Activated naive CD4-positive, alpha-beta T cell treated with anti-CD3 and anti-CD28 coated beads, Interleukin-2, amount 50 U/mL, for 72 hours (primary cell): ENCODE measurements around the gene DLG2. TPM values are rescaled to one million over a fixed set of nuclear protein-coding genes. Genes with fewer than 3 reads are reported as not detected.
A peak's percentile ranks its signal among the peaks of the same experiment; 100 is the strongest.

Experiments used
- ATAC-seq, 2 donors: fragments of 150-1000 bp; cut with Tn5 transposase; 2 replicates each; pipeline ENCODE4 v1.10.0; 2021; ENCODE audit warnings: mild to moderate bottlenecking in 2 of 2, moderate library complexity in 2 of 2
- DNase-seq, 2 donors: peaks; one replicate each; pipeline ENCODE4 v3.0.0; 2021 to 2022; ENCODE audit warnings: low spot score in 2 of 2
- H3K27ac Mint-ChIP-seq, 2 donors: one replicate each; pipeline ENCODE4 v1.8.0; 2022; ENCODE audit warnings: mild to moderate bottlenecking in 2 of 2, mixed read lengths in 2 of 2
- H3K36me3 Mint-ChIP-seq, 2 donors: one replicate each; pipeline ENCODE4 v1.8.0; 2022; ENCODE audit warnings: mixed read lengths in 2 of 2
- H3K9me3 Mint-ChIP-seq, 2 donors: one replicate each; pipeline ENCODE4 v1.8.0; 2022; ENCODE audit warnings: mixed read lengths in 2 of 2
- total RNA-seq, 2 donors: library from RNA; stranded (reverse); gene quantifications; one replicate each; pipeline ENCODE4 v1.2.3, GENCODE V29; 2022

Gene DLG2
- total RNA-seq, 2 donors from 2014 or later: 4.2 to 5.4 TPM

GRCh38 chr11:85182441-85183387, 444.4 kb downstream of the DLG2 start:
- ATAC-seq (peak in 1 of 2 donors; percentile 44), DNase-seq (no peak)
- Mint-ChIP-seq H3K36me3 (no peaks in the 10 kb centered on the region), H3K27ac (no peak overlapping the region), H3K9me3 (peaks cover 2 to 3% of the 10 kb centered on the region in 2 donors)

- H3K27ac Mint-ChIP-seq: no peak overlapping the region
- DNase-seq (no peak), ATAC-seq (no peak)
- peaks cover 8 to 10% of the 10 kb centered on the region in 2 donors for H3K9me3 Mint-ChIP-seq
- H3K36me3 Mint-ChIP-seq: peaks cover 0 to 7% of the 10 kb centered on the region in 2 donors
Observed at GRCh38 chr11:85180528-85180927, 446.6 kb downstream of the DLG2 start.

DNA sequence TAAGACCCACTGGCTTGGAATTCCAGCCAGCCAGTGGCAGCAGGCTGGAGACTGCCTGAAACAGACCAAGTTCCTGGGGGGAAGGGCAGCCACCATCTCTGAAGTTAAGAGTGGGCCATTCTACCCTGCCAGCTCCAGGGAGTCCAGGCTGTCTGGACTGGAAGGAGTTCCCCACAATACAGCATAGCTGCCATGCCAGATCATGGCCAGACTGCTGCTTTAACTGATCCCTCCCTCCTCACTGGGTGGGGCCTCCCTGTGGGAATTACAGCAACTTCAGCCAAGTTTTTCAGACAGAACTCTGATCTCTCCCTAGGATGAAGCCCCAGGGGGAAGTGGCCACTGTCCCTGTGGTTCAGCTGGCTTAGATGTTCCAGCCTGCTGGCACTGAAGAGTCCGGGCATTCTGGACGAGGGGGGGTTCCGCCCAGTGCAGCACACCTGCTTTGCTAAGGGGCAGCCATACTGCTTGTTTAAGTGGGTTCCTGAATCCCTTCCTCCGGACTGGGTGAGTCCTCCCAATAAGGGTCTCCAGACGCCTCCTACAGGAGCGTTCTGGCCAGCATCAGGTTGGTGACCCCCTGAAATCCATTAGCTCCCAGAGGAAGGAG, 455.4 kb downstream of the DLG2 start:
- ATAC-seq (no peak), DNase-seq (no peak)
- Mint-ChIP-seq H3K9me3 (peaks cover 39 to 44% of the 10 kb centered on the region in 2 donors), H3K27ac (no peak overlapping the region), H3K36me3 (peaks cover 0 to 28% of the 10 kb centered on the region in 2 donors)

GRCh38 chr11:85170184-85170583, 457.0 kb downstream of the DLG2 start:
- Mint-ChIP-seq H3K36me3 (peaks cover 0 to 19% of the 10 kb centered on the region in 2 donors), H3K27ac (no peak overlapping the region), H3K9me3 (peaks cover 27 to 41% of the 10 kb centered on the region in 2 donors)
- ATAC-seq (no peak), DNase-seq (no peak)

- H3K9me3 Mint-ChIP-seq: peaks cover 15 to 27% of the 10 kb centered on the region in 2 donors
- no peak for ATAC-seq
- peaks cover 0 to 14% of the 10 kb centered on the region in 2 donors for H3K36me3 Mint-ChIP-seq
- DNase-seq: no peak
- no peak overlapping the region for H3K27ac Mint-ChIP-seq
Observed at GRCh38 chr11:85167471-85167870, 459.7 kb downstream of the DLG2 start.

GRCh38 chr11:85167038-85167437, 460.1 kb downstream of the DLG2 start:
- H3K36me3 Mint-ChIP-seq: peaks cover 0 to 10% of the 10 kb centered on the region in 2 donors
- DNase-seq: no peak
- H3K9me3 Mint-ChIP-seq: peaks cover 13 to 22% of the 10 kb centered on the region in 2 donors
- no peak overlapping the region for H3K27ac Mint-ChIP-seq
- no peak for ATAC-seq

GRCh38 chr11:85165819-85166218, 461.3 kb downstream of the DLG2 start:
- Mint-ChIP-seq H3K36me3 (peaks cover 0 to 7% of the 10 kb centered on the region in 2 donors), H3K27ac (no peak overlapping the region), H3K9me3 (peaks cover 13 to 22% of the 10 kb centered on the region in 2 donors)
- DNase-seq (no peak), ATAC-seq (no peak)

DNA sequence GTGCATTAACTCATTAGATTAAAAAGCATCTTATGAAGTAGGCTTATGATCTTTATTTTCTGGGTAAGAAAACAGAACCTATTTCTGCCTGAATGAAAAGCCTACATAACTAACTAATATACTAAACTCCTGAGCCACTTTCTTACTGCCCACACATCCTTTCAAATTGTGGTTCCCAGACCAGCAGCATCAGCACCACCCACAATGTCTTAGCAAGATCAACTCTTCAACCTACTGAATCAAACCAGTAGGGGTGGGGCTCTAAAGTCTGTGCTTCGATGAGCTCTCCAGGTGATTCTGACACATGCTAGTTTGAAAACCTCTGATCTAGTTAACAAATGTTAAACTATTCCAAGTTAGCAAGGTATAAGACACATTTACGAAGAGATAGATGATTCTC, 462.4 kb downstream of the DLG2 start:
- Mint-ChIP-seq H3K36me3 (peaks cover 0 to 8% of the 10 kb centered on the region in 2 donors), H3K27ac (no peak overlapping the region), H3K9me3 (peaks cover 5 to 16% of the 10 kb centered on the region in 2 donors)
- ATAC-seq (no peak), DNase-seq (no peak)

DNA sequence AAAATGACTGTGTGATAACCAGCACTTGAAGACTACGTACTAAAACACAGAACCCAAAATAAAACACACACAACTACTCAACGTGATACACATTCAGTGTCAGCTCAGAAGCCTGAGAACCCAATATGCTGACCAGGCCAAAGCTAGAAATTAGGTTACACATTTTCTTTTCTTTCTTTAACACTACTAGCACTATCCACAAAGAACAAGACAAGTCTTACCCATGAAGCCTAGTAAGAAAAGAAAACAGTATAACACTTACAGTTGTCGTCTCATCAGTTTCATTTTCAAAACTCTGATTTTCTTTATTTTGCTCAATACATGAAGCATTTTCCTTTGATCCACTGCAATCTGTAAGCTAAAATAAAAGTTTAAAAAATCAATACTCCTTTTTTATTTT, 472.9 kb downstream of the DLG2 start:
- DNase-seq: no peak
- no peak for ATAC-seq
- Mint-ChIP-seq H3K27ac (no peak overlapping the region), H3K9me3 (peaks cover 12 to 22% of the 10 kb centered on the region in 2 donors), H3K36me3 (peaks cover 0 to 5% of the 10 kb centered on the region in 2 donors)

GRCh38 chr11:85137597-85137996, 489.5 kb downstream of the DLG2 start:
- peaks cover 10 to 16% of the 10 kb centered on the region in 2 donors for H3K9me3 Mint-ChIP-seq
- ATAC-seq (no peak), DNase-seq (no peak)
- H3K36me3 Mint-ChIP-seq: peaks cover 0 to 5% of the 10 kb centered on the region in 2 donors
- no peak overlapping the region for H3K27ac Mint-ChIP-seq

DNA sequence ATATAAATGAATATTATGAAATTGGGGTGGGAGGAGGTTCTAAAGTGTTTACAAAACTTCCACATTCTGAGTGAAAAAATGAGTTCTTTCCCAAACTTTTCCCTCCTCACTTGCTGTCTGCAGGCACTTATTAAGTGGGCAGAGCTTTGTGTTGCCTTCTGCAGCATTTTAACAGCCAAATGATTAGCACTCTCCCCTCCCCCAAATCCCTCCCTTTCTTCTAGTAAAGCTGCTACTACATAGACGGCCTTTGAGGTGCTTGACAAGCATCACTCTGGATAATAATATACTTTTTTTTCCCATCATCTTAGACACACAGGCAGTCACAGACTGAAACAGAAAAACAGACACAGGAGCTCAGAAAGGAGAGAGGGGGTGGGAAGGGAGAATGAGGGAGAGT, 493.5 kb downstream of the DLG2 start:
- Mint-ChIP-seq H3K36me3 (peaks cover 0 to 5% of the 10 kb centered on the region in 2 donors), H3K27ac (no peak overlapping the region), H3K9me3 (peaks cover 4 to 17% of the 10 kb centered on the region in 2 donors)
- no peak for ATAC-seq
- no peak for DNase-seq

DNA sequence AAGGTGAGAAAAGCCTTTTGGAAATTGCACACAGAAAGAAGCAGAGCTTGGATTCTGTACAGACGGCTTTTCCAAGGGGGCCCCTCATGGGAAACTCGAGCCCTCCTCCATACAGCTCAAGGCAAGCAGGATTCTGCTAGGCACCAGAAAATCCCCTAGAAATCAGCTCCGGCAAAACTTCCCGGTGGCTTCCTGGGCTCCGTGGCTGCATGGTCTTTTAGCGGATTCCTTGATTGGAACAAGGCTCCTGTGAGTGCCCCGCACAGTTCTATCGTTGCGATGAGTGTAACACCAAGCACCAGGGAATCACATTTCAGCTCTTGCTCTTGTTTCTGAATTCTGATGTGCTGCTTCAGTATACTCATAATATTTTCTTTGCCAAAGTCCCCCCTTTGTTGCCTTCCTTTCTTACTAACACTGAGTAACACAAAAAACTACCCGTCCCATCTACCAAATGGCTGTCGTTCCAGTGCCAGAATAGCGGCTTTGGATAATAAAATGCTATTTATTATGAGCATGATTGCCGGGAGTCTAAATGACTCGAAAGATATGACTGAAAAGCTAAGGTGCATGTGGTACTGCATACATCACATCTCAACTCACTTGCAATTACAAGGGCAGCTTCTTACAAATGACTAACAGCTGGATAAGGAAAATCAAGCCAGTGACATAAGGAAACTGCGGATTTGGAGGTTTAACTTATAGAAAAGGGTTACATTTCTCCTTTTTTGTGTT, 494.1 kb downstream of the DLG2 start:
- no peak for DNase-seq
- ATAC-seq: no peak
- H3K9me3 Mint-ChIP-seq: peaks cover 3 to 15% of the 10 kb centered on the region in 2 donors
- H3K36me3 Mint-ChIP-seq: peaks cover 0 to 5% of the 10 kb centered on the region in 2 donors
- no peak overlapping the region for H3K27ac Mint-ChIP-seq

- Mint-ChIP-seq H3K27ac (no peak overlapping the region), H3K36me3 (no peaks in the 10 kb centered on the region), H3K9me3 (peaks cover 10 to 26% of the 10 kb centered on the region in 2 donors)
- ATAC-seq (no peak), DNase-seq (no peak)
Observed at GRCh38 chr11:85127349-85127748, 499.8 kb downstream of the DLG2 start.

- Mint-ChIP-seq H3K27ac (no peak overlapping the region), H3K9me3 (peaks cover 16 to 29% of the 10 kb centered on the region in 2 donors), H3K36me3 (no peaks in the 10 kb centered on the region)
- ATAC-seq: no peak
- no peak for DNase-seq
Observed at GRCh38 chr11:85123752-85124231, 503.4 kb downstream of the DLG2 start.

DNA sequence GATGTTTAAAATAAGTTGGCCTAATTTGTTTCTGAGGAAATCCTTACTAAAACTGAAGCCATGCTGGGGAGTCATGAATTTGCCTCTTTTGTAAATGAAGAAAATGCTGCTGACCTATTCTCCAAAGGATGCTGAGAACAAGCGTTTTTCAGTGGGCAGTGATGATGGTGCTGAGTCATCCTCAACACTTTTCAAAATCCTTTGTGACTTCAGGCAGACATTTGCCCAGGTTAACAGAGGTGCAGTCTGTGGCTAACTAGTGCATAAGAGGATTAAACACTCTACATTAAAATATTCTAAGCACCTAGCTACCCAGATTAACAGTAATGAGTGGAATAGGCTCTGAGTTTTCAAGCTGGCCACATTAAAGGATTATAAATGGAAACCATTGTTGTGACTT, 509.0 kb downstream of the DLG2 start:
- Mint-ChIP-seq H3K27ac (no peak overlapping the region), H3K36me3 (peaks cover 0 to 4% of the 10 kb centered on the region in 2 donors), H3K9me3 (peaks cover 19 to 26% of the 10 kb centered on the region in 2 donors)
- DNase-seq: no peak
- ATAC-seq: no peak

DNA sequence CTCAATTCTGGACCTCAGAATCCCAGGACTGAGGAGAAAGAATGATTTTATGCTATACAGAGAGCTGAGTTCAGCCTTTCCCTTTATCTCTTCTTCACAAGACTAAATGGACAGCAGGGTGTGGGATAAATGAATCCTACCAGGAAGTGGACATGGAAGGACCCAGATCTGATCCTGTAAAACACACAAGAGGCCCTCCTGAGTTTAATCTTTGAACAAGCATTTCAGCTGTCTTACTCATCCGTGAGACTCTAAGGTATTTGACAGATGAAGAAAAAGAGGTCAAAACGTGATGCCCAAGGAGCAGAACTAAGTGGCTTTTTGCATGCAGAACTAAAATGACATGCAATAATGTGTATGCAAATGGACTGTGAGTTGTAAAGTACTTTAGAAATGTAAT, 511.3 kb downstream of the DLG2 start:
- Mint-ChIP-seq H3K9me3 (peaks cover 14 to 22% of the 10 kb centered on the region in 2 donors), H3K36me3 (peaks cover 0 to 5% of the 10 kb centered on the region in 2 donors), H3K27ac (no peak overlapping the region)
- no peak for ATAC-seq
- DNase-seq: no peak
